GM21360 (cell line): ENCODE results near the gene ZSWIM8.
A peak's percentile ranks its signal among the peaks of the same experiment; 100 is the strongest.
"Not testable (repeated sequence)": the region's sequence is repeated elsewhere in the genome, so short reads cannot be mapped to it uniquely, and the experiment has no call there.

ENCODE experiments used
- ATAC-seq: cut with Tn5 transposase; IDR thresholded peaks from one replicate; pipeline ENCODE4 v1.9.1; 2021; ENCODE audit warnings: mild to moderate bottlenecking, moderate library complexity; ENCODE audit not compliant: unreplicated experiment

ZSWIM8 gene

GRCh38 chr10:73773152-73773879, 12.1 kb upstream of the ZSWIM8 start:
- no peak for ATAC-seq

- no peak for ATAC-seq
These were observed 10.8 kb upstream of the ZSWIM8 start for GRCh38 chr10:73774637-73775036.

GRCh38 chr10:73779018-73779417, 6.4 kb upstream of the ZSWIM8 start:
- ATAC-seq = no peak

- no peak for ATAC-seq
These were observed 5.7 kb upstream of the ZSWIM8 start for GRCh38 chr10:73779539-73780197.

GRCh38 chr10:73780301-73780700, 5.1 kb upstream of the ZSWIM8 start:
- ATAC-seq = no peak

GRCh38 chr10:73780966-73781365, 4.4 kb upstream of the ZSWIM8 start:
- ATAC-seq = no peak

GRCh38 chr10:73781548-73781878, 3.9 kb upstream of the ZSWIM8 start:
- ATAC-seq = peak; percentile 4

GRCh38 chr10:73781879-73782748, 3.3 kb upstream of the ZSWIM8 start, which contains the start of gene CHCHD1:
CHCHD1 (plus strand) TSS chr10:73782048; CDS start chr10:73782076, 28 bp downstream.
- peak; percentile 53 for ATAC-seq

- ATAC-seq = no peak
These were observed 2.7 kb upstream of the ZSWIM8 start for GRCh38 chr10:73782749-73783085.

GRCh38 chr10:73785721-73786511, 510 bp downstream of the ZSWIM8 start:
- ATAC-seq = peak; percentile 7

- no peak for ATAC-seq
These were observed 1.1 kb downstream of the ZSWIM8 start for GRCh38 chr10:73786512-73786885.

GRCh38 chr10:73787031-73787800, 1.8 kb downstream of the ZSWIM8 start:
- ATAC-seq = not testable (repeated sequence)

- ATAC-seq = no peak
These were observed 3.7 kb downstream of the ZSWIM8 start for GRCh38 chr10:73788864-73789658.

GRCh38 chr10:73789659-73790055, 4.3 kb downstream of the ZSWIM8 start:
- no peak for ATAC-seq

GRCh38 chr10:73790886-73791625, 5.7 kb downstream of the ZSWIM8 start:
- no peak for ATAC-seq

- ATAC-seq = no peak
These were observed 6.5 kb downstream of the ZSWIM8 start for GRCh38 chr10:73791871-73792400.

- no peak for ATAC-seq
These were observed 8.1 kb downstream of the ZSWIM8 start for GRCh38 chr10:73793456-73793855.

- ATAC-seq = not testable (repeated sequence)
These were observed 10.1 kb downstream of the ZSWIM8 start for GRCh38 chr10:73795491-73795890.
